Measurements from ENCODE around the gene LDLRAP1.

- TF ChIP-seq POLR2AphosphoS5 (IDR thresholded peaks at IDR 0.05; ENCODE audit: low read depth, low read length) (no peak), POLR2A (IDR thresholded peaks at IDR 0.05; ENCODE audit: low read depth, low read length) (no peak), TAF1 (IDR thresholded peaks at IDR 0.05; ENCODE audit: low read depth, low read length) (no peak), SPI1 (IDR thresholded peaks at IDR 0.05; ENCODE audit: low read depth, low read length) (no peak), POU2F2 (IDR thresholded peaks at IDR 0.05; ENCODE audit: low read depth, low read length) (no peak)
Measured at GRCh38 chr1:25502957-25503356, 40.4 kb upstream of the LDLRAP1 start.

All from GM12891 (cell line).